Caco-2 (cell line): ENCODE results near the gene HENMT1. TPM values are rescaled to one million over a fixed set of nuclear protein-coding genes. Genes with fewer than 3 reads are reported as not detected.
A peak's percentile ranks its signal among the peaks of the same experiment; 100 is the strongest.

ENCODE experiments used
- BruUV-seq: library from RNA; stranded (reverse); fragments of 400-500 nt; replicated peaks from 2 replicates; lab custom pipeline; 2021; lab: Mats Ljungman, UMichigan
- CTCF ChIA-PET: fragments of 300-600 bp; sonication (Branson Sonifier 250); formaldehyde crosslinking; loops from one replicate; lab custom pipeline; 2022; ENCODE audit warnings: antibody characterized with exemption; lab: Charles Lee
- POLR2A ChIA-PET: fragments of 300-600 bp; sonication (Branson Sonifier 250); formaldehyde crosslinking; loops from one replicate; lab custom pipeline; 2022; ENCODE audit warnings: antibody characterized with exemption; lab: Charles Lee
- DNase-seq, 2 experiments: peaks; one replicate each; pipeline versions ENCODE4 v3.0.0 to v3.0.0-alpha.2; 2020 to 2022
- H3K27me3 ChIP-seq: replicated peaks from 2 replicates; pipeline ENCODE4 v1.6.0; 2011; ENCODE audit warnings: low read length; ENCODE audit not compliant: control insufficient read depth, insufficient read depth
- H3K36me3 ChIP-seq: 2 replicates; pipeline ENCODE4 v1.5.1; 2011; ENCODE audit warnings: low read length; ENCODE audit not compliant: control insufficient read depth, insufficient read depth
- H3K4me1 ChIP-seq: fragments of 250-450 bp; sonication (Bioruptor Pico); 2 replicates; pipeline ENCODE4 v1.5.1; 2020; ENCODE audit warnings: mild to moderate bottlenecking
- H3K4me3 ChIP-seq: 2 replicates; pipeline ENCODE4 v1.5.1; 2011; ENCODE audit warnings: low read depth, mild to moderate bottlenecking, control low read depth, low read length
- H3K9me3 ChIP-seq: fragments of 250-450 bp; sonication (Bioruptor Pico); 2 replicates; pipeline ENCODE4 v1.5.1; 2020; ENCODE audit warnings: mild to moderate bottlenecking, moderate library complexity
- H3K27ac Mint-ChIP-seq: one replicate; pipeline ENCODE4 v1.8.0; 2022; ENCODE audit warnings: mixed read lengths; ENCODE audit not compliant: unreplicated experiment
- H3K27me3 Mint-ChIP-seq: one replicate; pipeline ENCODE4 v1.8.0; 2022; ENCODE audit warnings: mixed read lengths; ENCODE audit not compliant: insufficient read depth, unreplicated experiment
- H3K36me3 Mint-ChIP-seq: one replicate; pipeline ENCODE4 v1.8.0; 2022; ENCODE audit warnings: mild to moderate bottlenecking, mixed read lengths; ENCODE audit not compliant: insufficient read depth, unreplicated experiment
- H3K4me1 Mint-ChIP-seq: one replicate; pipeline ENCODE4 v1.8.0; 2022; ENCODE audit warnings: low read depth, mixed read lengths; ENCODE audit not compliant: unreplicated experiment
- H3K4me3 Mint-ChIP-seq: one replicate; pipeline ENCODE4 v1.8.0; 2022; ENCODE audit warnings: mild to moderate bottlenecking, moderate library complexity, mixed read lengths; ENCODE audit not compliant: unreplicated experiment
- H3K9me3 Mint-ChIP-seq: one replicate; pipeline ENCODE4 v1.8.0; 2022; ENCODE audit warnings: mixed read lengths; ENCODE audit not compliant: unreplicated experiment
- CTCF ChIP-seq, 2 experiments: fragments of 200-600 bp in 1 of 2; IDR thresholded peaks; 1 replicate in 1 of 2; 2 replicates in 1 of 2; pipeline versions ENCODE4 v1.5.1 to v1.8.0; 2011 to 2022; ENCODE audit warnings: antibody characterized with exemption in 1 of 2, control low read depth in 1 of 2, inconsistent platforms in 1 of 2, low read depth in 1 of 2, low read length in 1 of 2, mild to moderate bottlenecking in 1 of 2, moderate library complexity in 1 of 2; ENCODE audit not compliant: insufficient read depth in 1 of 2, severe bottlenecking in 1 of 2, unreplicated experiment in 1 of 2
- intact Hi-C: fragments of 100-400 bp; cut with micrococcal nuclease; formaldehyde crosslinking; loops from one replicate; pipeline ENCODE4 v1.10.0; 2022; ENCODE audit not compliant: unreplicated experiment
- total RNA-seq: library from RNA; stranded (reverse); gene quantifications from 2 replicates; pipeline ENCODE4 v1.2.3, GENCODE V29; 2022

Gene HENMT1
- total RNA-seq, 1 experiment from 2014 or later = 21.0 TPM

GRCh38 chr1:108692724-108693655, 32.1 kb upstream of the HENMT1 start:
- H3K9me3 ChIP-seq = no peaks in the 10 kb centered on the region
- Mint-ChIP-seq H3K36me3 (peaks cover 35% of the 10 kb centered on the region), H3K4me3 (peak overlapping the region; percentile 99), H3K27ac (peak overlapping the region; percentile 65), H3K9me3 (no peaks in the 10 kb centered on the region), H3K27me3 (no peaks in the 10 kb centered on the region), H3K4me1 (peaks cover 7% of the 10 kb centered on the region)
- no TSS peak for BruUV-seq
- DNase-seq = peak; percentile 55 to 60
- H3K36me3 ChIP-seq = no peaks in the 10 kb centered on the region
- peaks cover 9% of the 10 kb centered on the region; the same call in 1 of the 2 replicates for H3K4me1 ChIP-seq
- H3K27me3 ChIP-seq = no peaks in the 10 kb centered on the region
- no peak for TF ChIP-seq CTCF (IDR thresholded peaks at IDR 0.05; ENCODE audit: insufficient read depth in 1 of 2, low read depth in 1 of 2, low read length in 1 of 2, severe bottlenecking in 1 of 2, unreplicated experiment in 1 of 2)
- ChIA-PET POLR2A (interaction anchor here (0.6 to 2.4 kb wide), 8 partner anchors 10 to 85 kb away, joined by 3 to 35 read pairs (median 4); partner anchors contain the start of gene HENMT1), CTCF (interaction anchor here (0.7 to 1.5 kb wide), 4 partner anchors 32 to 184 kb away, joined by 3 to 11 read pairs (median 4); partner anchors contain the start of genes GPSM2 and HENMT1)
- peak overlapping the region; percentile 56 for H3K4me3 ChIP-seq
- intact Hi-C loops = loop anchor here (2.0 to 5.0 kb wide), 3 partner anchors 32 to 206 kb away; partner anchors contain the start of genes HENMT1 and STXBP3

GRCh38 chr1:108691942-108692723, 31.2 kb upstream of the HENMT1 start, which contains the start of gene PRPF38B:
Gene PRPF38B, plus strand, starts transcription at chr1:108692310. Its CDS starts 282 bp downstream, at chr1:108692592.
- H3K4me3 Mint-ChIP-seq = peak within 1 kb of the TSS; percentile 99
- H3K36me3 ChIP-seq = no peaks in the 10 kb centered on the region
- no TSS peak for BruUV-seq
- H3K9me3 ChIP-seq = no peaks in the 10 kb centered on the region
- H3K4me1 Mint-ChIP-seq = peaks cover 7% of the 10 kb centered on the region
- intact Hi-C loops = loop anchor here (2.0 to 5.0 kb wide), 3 partner anchors 31 to 207 kb away; partner anchors contain the start of genes HENMT1 and STXBP3
- ChIA-PET CTCF (interaction anchor here (0.7 to 1.5 kb wide), 4 partner anchors 21 to 184 kb away, joined by 3 to 11 read pairs (median 3); partner anchors contain the start of genes GPSM2 and HENMT1), POLR2A (interaction anchor here (0.6 to 2.4 kb wide), 14 partner anchors 9 to 86 kb away, joined by 3 to 35 read pairs (median 3); partner anchors contain the start of gene HENMT1)
- H3K27me3 Mint-ChIP-seq = no peaks in the 10 kb centered on the region
- no peaks in the 10 kb centered on the region for H3K9me3 Mint-ChIP-seq
- H3K27ac Mint-ChIP-seq = peak within 1 kb of the TSS; percentile 65
- peak; percentile 88 to 90 for DNase-seq
- TF ChIP-seq CTCF (IDR thresholded peaks at IDR 0.05; ENCODE audit: insufficient read depth in 1 of 2, low read depth in 1 of 2, low read length in 1 of 2, severe bottlenecking in 1 of 2, unreplicated experiment in 1 of 2) = no peak
- no peaks in the 10 kb centered on the region for H3K27me3 ChIP-seq
- peaks cover 27% of the 10 kb centered on the region for H3K36me3 Mint-ChIP-seq
- H3K4me1 ChIP-seq = peaks cover 9% of the 10 kb centered on the region; the same call in 1 of the 2 replicates
- peak within 1 kb of the TSS; percentile 56 for H3K4me3 ChIP-seq
